Measurements from ENCODE around the gene ABHD5. TPM values are rescaled to one million over a fixed set of nuclear protein-coding genes. Genes with fewer than 3 reads are reported as not detected.

The ABHD5 gene
- total and polyA plus RNA-seq, 2 of the 13 experiments (the other 11 are each of a cell fraction or from before 2014, with no cell fraction given), result 4.5 to 13.3 TPM

- CTCF ChIA-PET (ENCODE audit: low intra/inter-chr PET ratio, low total read pairs), result no interaction called here
- WGBS (ENCODE audit: low lambda C conversion rate), result 35% methylated on average over 2 of the region's 2 CpGs
- Histone ChIP-seq H3K4me1 (ENCODE audit: insufficient read depth, low read length) (peaks cover 19% of the 10 kb centered on the region; the same call in 1 of the 2 replicates), H3K4me2 (ENCODE audit: low read depth, low read length) (no peak overlapping the region), H3K79me2 (ENCODE audit: insufficient read depth, low read length) (no peaks in the 10 kb centered on the region), H3K9me3 (ENCODE audit: low read length) (no peaks in the 10 kb centered on the region), H4K20me1 (ENCODE audit: insufficient read depth, low read length) (no peaks in the 10 kb centered on the region), H3K9ac (ENCODE audit: insufficient read depth, low read depth, low read length) (no peak overlapping the region), H3K36me3 (replicated peaks in 1 of 2; ENCODE audit: control insufficient read depth in 1 of 2, insufficient read depth in 2 of 2, low read length in 2 of 2) (no peaks in the 10 kb centered on the region), H3K4me3 (replicated peaks in 1 of 3; ENCODE audit: insufficient read depth in 1 of 3, low read depth in 2 of 3, low read length in 3 of 3) (no peak overlapping the region), H3K27me3 (ENCODE audit: control insufficient read depth in 1 of 2, insufficient read depth in 2 of 2, low read length in 2 of 2) (no peaks in the 10 kb centered on the region), H2AFZ (ENCODE audit: low read length) (no peak overlapping the region), H3K27ac (ENCODE audit: extremely low read length, insufficient read depth, low read length) (no peak overlapping the region)
- ATAC-seq (no peak), DNase-seq (ENCODE audit: low spot score) (no peak), FAIRE-seq (no peak)
- intact Hi-C loops (cut with micrococcal nuclease; ENCODE audit: unreplicated experiment) (no loop called here), in situ Hi-C loops (cut with HindIII; ENCODE audit: extremely low pct_ligation_motif_present, low pct_unique_long_range_greater_than_20kb) (loop anchor here (5.0 kb wide), 1 partner anchor 210 kb away; no protein-coding TSS in a partner anchor)
- no TSS peak for BruUV-seq (replicated peaks)
- POLR2A ChIA-PET, result no interaction called here
- TF ChIP-seq ZBTB42 (CRISPR knock-in tag; IDR thresholded peaks at IDR 0.05) (no peak), ZNF616 (CRISPR knock-in tag; IDR thresholded peaks at IDR 0.05; ENCODE audit: low read depth) (no peak), ZFYVE20 (CRISPR knock-in tag; IDR thresholded peaks at IDR 0.05; ENCODE audit: borderline replicate concordance, low read depth) (no peak), ZNF709 (CRISPR knock-in tag; IDR thresholded peaks at IDR 0.05) (no peak), ZNF275 (CRISPR knock-in tag; IDR thresholded peaks at IDR 0.05; ENCODE audit: borderline replicate concordance) (no peak), TEAD3 (CRISPR knock-in tag; optimal IDR thresholded peaks at IDR 0.05; ENCODE audit: borderline replicate concordance) (no peak), CEBPZ (IDR thresholded peaks at IDR 0.05; ENCODE audit: low read length) (no peak), NFIB (CRISPR knock-in tag; IDR thresholded peaks at IDR 0.05; ENCODE audit: borderline replicate concordance) (no peak), E2F1 (CRISPR knock-in tag; IDR thresholded peaks at IDR 0.05) (no peak), ZNF333 (CRISPR knock-in tag; IDR thresholded peaks at IDR 0.05; ENCODE audit: borderline replicate concordance) (no peak), TAF1 (CRISPR knock-in tag; IDR thresholded peaks at IDR 0.05) (no peak), PLSCR1 (CRISPR knock-in tag; IDR thresholded peaks at IDR 0.05; ENCODE audit: borderline replicate concordance) (no peak), IRF2 (CRISPR knock-in tag; IDR thresholded peaks at IDR 0.05) (no peak), SRSF9 (IDR thresholded peaks at IDR 0.05; ENCODE audit: borderline replicate concordance, insufficient read depth, low read depth, low read length, poor library complexity, severe bottlenecking) (no peak), ARNT (IDR thresholded peaks at IDR 0.05) (no peak)
Measured at GRCh38 chr3:43757666-43758321, 67.1 kb downstream of the ABHD5 start.

Data from HepG2 (cell line).